ENCODE measurements around the gene EMCN.

Gene EMCN

GRCh38 chr4:100429616-100430015 is 88.2 kb downstream of the EMCN start:
- H2AFZ ChIP-seq (ENCODE audit: low read depth), result no peak overlapping the region
- no peaks in the 10 kb centered on the region for H3K79me2 ChIP-seq (ENCODE audit: insufficient read depth, low read depth)
- H3K4me1 ChIP-seq (ENCODE audit: low read depth, poor library complexity, severe bottlenecking), result no peaks in the 10 kb centered on the region
- no peak overlapping the region for H3K4me2 ChIP-seq
- no peak for TF ChIP-seq CTCF (conservative IDR thresholded peaks at IDR 0.05; ENCODE audit: low read depth, low read length)
- no peak overlapping the region for H3K4me3 ChIP-seq (IDR thresholded peaks at IDR 0.05; ENCODE audit: insufficient read depth, low read depth, low read length)
- no peak overlapping the region for H3K27ac ChIP-seq
- no peaks in the 10 kb centered on the region for H3K27me3 ChIP-seq (ENCODE audit: insufficient read depth, low read depth)
- H3K36me3 ChIP-seq (ENCODE audit: insufficient read depth), result no peaks in the 10 kb centered on the region
- H4K20me1 ChIP-seq (ENCODE audit: insufficient read depth), result no peaks in the 10 kb centered on the region
- no peak overlapping the region for H3K9ac ChIP-seq

- H2AFZ ChIP-seq (ENCODE audit: low read depth), result no peak overlapping the region
- no peak for TF ChIP-seq CTCF (conservative IDR thresholded peaks at IDR 0.05; ENCODE audit: low read depth, low read length)
Observed at GRCh38 chr4:100428051-100428450, 89.8 kb downstream of the EMCN start.

GRCh38 chr4:100424376-100424775 is 93.4 kb downstream of the EMCN start:
- no peak overlapping the region for H3K4me3 ChIP-seq (IDR thresholded peaks at IDR 0.05; ENCODE audit: insufficient read depth, low read depth, low read length)
- H3K4me2 ChIP-seq, result no peak overlapping the region
- TF ChIP-seq CTCF (conservative IDR thresholded peaks at IDR 0.05; ENCODE audit: low read depth, low read length), result no peak
- no peak overlapping the region for H3K27ac ChIP-seq
- H3K36me3 ChIP-seq (ENCODE audit: insufficient read depth), result no peaks in the 10 kb centered on the region
- no peaks in the 10 kb centered on the region for H3K79me2 ChIP-seq (ENCODE audit: insufficient read depth, low read depth)
- H3K9ac ChIP-seq, result no peak overlapping the region
- no peaks in the 10 kb centered on the region for H3K4me1 ChIP-seq (ENCODE audit: low read depth, poor library complexity, severe bottlenecking)
- no peaks in the 10 kb centered on the region for H3K27me3 ChIP-seq (ENCODE audit: insufficient read depth, low read depth)
- H4K20me1 ChIP-seq (ENCODE audit: insufficient read depth), result no peaks in the 10 kb centered on the region
- no peak overlapping the region for H2AFZ ChIP-seq (ENCODE audit: low read depth)

More at GRCh38 chr4:100428051-100428450, 89.8 kb downstream of the EMCN start:
- H3K27ac ChIP-seq, result no peak overlapping the region
- H3K79me2 ChIP-seq (ENCODE audit: insufficient read depth, low read depth), result no peaks in the 10 kb centered on the region
- no peak overlapping the region for H3K4me3 ChIP-seq (IDR thresholded peaks at IDR 0.05; ENCODE audit: insufficient read depth, low read depth, low read length)
- H3K9ac ChIP-seq, result no peak overlapping the region
- no peaks in the 10 kb centered on the region for H4K20me1 ChIP-seq (ENCODE audit: insufficient read depth)
- no peak overlapping the region for H3K4me2 ChIP-seq
- H3K36me3 ChIP-seq (ENCODE audit: insufficient read depth), result no peaks in the 10 kb centered on the region
- H3K4me1 ChIP-seq (ENCODE audit: low read depth, poor library complexity, severe bottlenecking), result no peaks in the 10 kb centered on the region
- no peaks in the 10 kb centered on the region for H3K27me3 ChIP-seq (ENCODE audit: insufficient read depth, low read depth)

GRCh38 chr4:100422894-100423293 is 94.9 kb downstream of the EMCN start:
- H2AFZ ChIP-seq (ENCODE audit: low read depth), result no peak overlapping the region
- no peak for TF ChIP-seq CTCF (conservative IDR thresholded peaks at IDR 0.05; ENCODE audit: low read depth, low read length)

More at GRCh38 chr4:100422894-100423293, 94.9 kb downstream of the EMCN start:
- no peaks in the 10 kb centered on the region for H3K79me2 ChIP-seq (ENCODE audit: insufficient read depth, low read depth)
- H4K20me1 ChIP-seq (ENCODE audit: insufficient read depth), result no peaks in the 10 kb centered on the region
- H3K4me3 ChIP-seq (IDR thresholded peaks at IDR 0.05; ENCODE audit: insufficient read depth, low read depth, low read length), result no peak overlapping the region
- no peaks in the 10 kb centered on the region for H3K27me3 ChIP-seq (ENCODE audit: insufficient read depth, low read depth)
- no peak overlapping the region for H3K27ac ChIP-seq
- no peak overlapping the region for H3K9ac ChIP-seq
- no peaks in the 10 kb centered on the region for H3K4me1 ChIP-seq (ENCODE audit: low read depth, poor library complexity, severe bottlenecking)
- no peak overlapping the region for H3K4me2 ChIP-seq
- no peaks in the 10 kb centered on the region for H3K36me3 ChIP-seq (ENCODE audit: insufficient read depth)

Data from KMS-11 (cell line).